Measurements from ENCODE around the gene CISD2.
"Not testable (repeated sequence)": the region's sequence is repeated elsewhere in the genome, so short reads cannot be mapped to it uniquely, and the experiment has no call there.

Gene CISD2

DNA sequence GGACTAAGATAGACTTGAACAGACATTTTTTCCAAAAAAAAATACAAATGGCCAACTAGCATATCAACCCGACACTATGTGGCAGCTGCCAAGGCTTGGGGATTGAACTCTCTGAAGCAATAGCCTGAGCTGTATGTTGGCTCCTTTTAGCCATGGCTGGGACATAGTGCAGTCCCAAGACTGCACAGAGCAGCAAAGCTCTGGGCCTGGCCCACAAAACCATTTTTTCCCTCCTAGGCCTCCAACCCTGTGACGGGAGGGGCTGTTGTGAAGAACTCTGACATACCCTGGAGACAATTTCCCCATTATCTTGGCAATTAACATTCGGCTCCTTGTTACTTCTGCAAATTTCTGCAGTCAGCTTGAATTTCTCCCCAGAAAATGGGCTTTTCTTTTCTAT lies 50.1 kb downstream of the CISD2 start:
- DNase-seq (ENCODE audit: low read depth in 3 of 3) = no peak

DNA sequence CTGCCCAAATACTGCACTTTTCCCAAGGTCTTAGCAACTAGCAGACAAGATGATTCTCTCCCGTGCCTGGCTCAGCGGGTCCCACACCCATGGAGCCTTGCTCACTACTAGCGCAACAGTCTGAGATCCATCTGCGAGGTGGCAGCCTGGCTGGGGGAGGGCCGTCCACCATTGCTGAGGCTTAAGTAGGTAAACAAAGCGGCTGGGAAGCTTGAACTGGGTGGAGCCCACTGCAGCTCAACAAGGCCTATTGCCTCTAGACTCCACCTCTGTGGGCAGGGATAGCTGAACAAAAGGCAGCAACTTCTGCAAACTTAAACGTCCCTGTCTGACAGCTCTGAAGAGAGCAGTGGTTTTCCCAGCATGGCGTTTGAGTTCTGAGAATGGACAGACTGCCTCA lies 50.9 kb downstream of the CISD2 start:
- not testable (repeated sequence) for DNase-seq (ENCODE audit: low read depth in 3 of 3)

DNA sequence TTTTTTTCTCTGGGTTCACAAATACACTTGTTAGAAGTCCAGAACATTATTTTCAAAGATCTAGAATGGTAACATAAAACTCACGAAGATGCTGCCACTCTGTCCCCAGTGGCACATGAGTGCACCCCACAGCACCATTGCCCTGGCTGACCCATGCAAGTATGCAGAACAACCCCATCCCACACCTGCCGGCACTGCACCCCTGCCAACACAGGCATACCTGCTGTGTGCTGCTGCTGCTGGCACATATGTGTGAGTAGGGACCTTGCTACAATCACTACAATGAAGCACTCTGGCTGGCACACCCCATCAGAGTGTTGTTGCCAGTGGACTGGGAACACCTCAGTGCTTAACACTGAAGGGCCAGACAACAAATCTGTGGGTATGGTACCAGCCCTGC lies 66.9 kb downstream of the CISD2 start:
- no peak for DNase-seq (ENCODE audit: low read depth in 3 of 3)

DNA sequence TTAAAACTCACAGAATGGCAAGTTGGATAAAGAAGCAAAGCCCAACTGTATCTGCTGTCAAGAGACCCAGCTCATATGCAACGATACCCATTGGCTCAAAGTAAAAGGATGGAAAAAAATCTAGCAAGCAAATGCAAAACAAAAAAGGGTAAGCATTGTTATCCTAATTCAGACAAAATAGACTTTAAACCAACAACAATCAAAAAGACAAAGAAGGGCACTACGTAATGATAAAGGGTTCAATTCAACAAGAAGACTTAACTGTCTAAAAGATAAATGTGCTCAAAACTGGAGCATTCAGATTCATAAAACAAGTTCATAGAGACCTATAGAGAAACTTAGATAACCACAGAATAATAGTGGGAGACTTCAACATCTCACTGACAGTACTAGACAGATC lies 69.3 kb downstream of the CISD2 start:
- DNase-seq (ENCODE audit: low read depth in 3 of 3) = not testable (repeated sequence)

All from stimulated activated CD4-positive, alpha-beta T cell treated with anti-CD3 and anti-CD28 coated beads, TNF-alpha, amount 100 ng/mL, for 24 hours (primary cell).